Breast epithelium (tissue), 4 donors: ENCODE data around the gene GPER1. TPM values are rescaled to one million over a fixed set of nuclear protein-coding genes. Genes with fewer than 3 reads are reported as not detected.

Experiments used
- DNase-seq, 2 donors: peaks; one replicate each; pipeline ENCODE4 v3.0.0-alpha.2; 2019; ENCODE audit warnings: low spot score in 2 of 2
- H3K27ac ChIP-seq, 2 donors: fragments of 200-600 bp; sonication (generic) in 1 of 2; one replicate each; pipeline ENCODE4 v1.5.1; 2016 to 2019; ENCODE audit warnings: mild to moderate bottlenecking in 1 of 2
- H3K27me3 ChIP-seq, 2 donors: fragments of 200-600 bp; sonication (generic) in 1 of 2; one replicate each; pipeline versions ENCODE4 v1.5.1 to v1.6.0; 2017 to 2019; ENCODE audit warnings: control low read depth in 1 of 2, mild to moderate bottlenecking in 1 of 2
- H3K36me3 ChIP-seq: fragments of 200-600 bp; one replicate; pipeline ENCODE4 v1.5.1; 2019
- H3K4me1 ChIP-seq, 2 donors: fragments of 200-600 bp; sonication (generic); one replicate each; pipeline ENCODE4 v1.5.1; 2016 to 2019; ENCODE audit warnings: control low read depth in 1 of 2
- H3K4me3 ChIP-seq, 3 donors: fragments of 200-600 bp; sonication (generic); 1 replicate in 2 of 3; 2 replicates in 1 of 3; pipeline ENCODE4 v1.5.1; 2016 to 2019; ENCODE audit warnings: mild to moderate bottlenecking in 3 of 3, moderate library complexity in 2 of 3
- H3K9me3 ChIP-seq, 2 donors: fragments of 200-600 bp; sonication (generic) in 1 of 2; one replicate each; pipeline ENCODE4 v1.5.1; 2016 to 2019; ENCODE audit warnings: control low read depth in 1 of 2
- CTCF ChIP-seq, 3 donors: fragments of 450-650 bp; IDR thresholded peaks; one replicate each; pipeline ENCODE4 v1.5.1; 2016 to 2017; ENCODE audit warnings: antibody characterized with exemption in 3 of 3, mild to moderate bottlenecking in 3 of 3, moderate library complexity in 3 of 3
- POLR2A ChIP-seq: fragments of 450-650 bp; IDR thresholded peaks from one replicate; pipeline ENCODE4 v1.6.1; 2016; ENCODE audit warnings: antibody characterized with exemption, mild to moderate bottlenecking, moderate library complexity
- POLR2AphosphoS5 ChIP-seq, 3 donors: sonication (generic); formaldehyde crosslinking; IDR thresholded peaks; one replicate each; pipeline ENCODE4 v1.6.1; 2017; ENCODE audit warnings: antibody characterized with exemption in 3 of 3
- intact Hi-C: fragments of 100-400 bp; cut with DNase I; formaldehyde crosslinking; loops from one replicate; pipeline ENCODE4 v1.15.1; 2023; ENCODE audit warnings: low total_unique reads
- total RNA-seq, 3 donors: library from RNA; depleted of rRNA; stranded (reverse); fragments of >200 nt; gene quantifications; one replicate each; pipeline ENCODE4 v1.1.0, GENCODE V29; 2016

The GPER1 gene
- total RNA-seq, 3 donors from 2014 or later = 2.6 to 3.3 (median 3.2) TPM

DNA sequence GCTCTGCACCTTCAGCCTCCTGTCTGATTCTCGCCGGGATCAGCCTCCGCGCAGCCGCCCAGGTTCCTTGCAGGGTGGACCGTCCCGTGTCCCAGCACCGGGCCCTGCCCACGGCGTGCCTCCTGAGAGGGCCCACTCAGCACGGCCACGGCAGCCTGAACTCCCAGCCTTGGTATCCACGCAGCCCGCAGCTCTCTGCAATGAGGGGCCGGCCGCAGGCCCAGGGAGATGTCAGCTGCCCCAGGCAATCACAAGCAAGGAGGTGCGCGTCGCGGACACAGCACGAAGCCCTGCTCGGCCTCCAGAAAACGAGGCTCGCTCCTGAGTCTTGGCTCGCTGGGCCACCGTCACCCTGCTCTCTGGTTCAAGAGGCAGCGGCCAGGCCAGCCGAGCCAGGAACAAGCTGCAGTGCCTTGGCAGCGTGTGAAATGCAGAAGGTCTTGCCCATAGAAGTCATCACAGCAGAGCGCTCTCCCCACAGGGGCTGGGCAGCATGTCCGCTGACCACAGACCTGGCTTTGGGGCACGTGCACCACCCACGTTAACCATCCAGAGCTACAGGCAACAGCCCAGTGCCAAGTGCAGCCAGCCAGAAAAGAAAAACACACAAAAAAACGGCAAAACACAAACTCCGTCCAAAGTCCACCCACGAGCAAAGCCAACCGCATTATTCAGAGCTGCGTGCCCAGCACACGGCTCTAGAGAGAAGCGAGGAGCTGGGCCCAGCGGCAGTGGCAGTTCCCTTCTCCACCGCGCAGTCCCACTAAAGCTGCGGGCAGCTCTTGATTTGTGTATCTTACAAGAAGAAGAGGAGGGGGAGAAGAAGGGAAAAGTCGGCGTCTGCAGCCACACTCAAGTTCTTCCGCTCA, 13.9 kb downstream of the GPER1 start:
- Histone ChIP-seq H3K36me3 (no peaks in the 10 kb centered on the region), H3K4me1 (peaks cover 0 to 4% of the 10 kb centered on the region in 2 donors), H3K27me3 (no peaks in the 10 kb centered on the region), H3K9me3 (no peaks in the 10 kb centered on the region), H3K4me3 (peak overlapping the region in 1 of 3 donors; percentile 39), H3K27ac (no peak overlapping the region)
- intact Hi-C loops = no loop called here
- no peak for TF ChIP-seq POLR2AphosphoS5 (IDR thresholded peaks at IDR 0.05)
- TF ChIP-seq CTCF (IDR thresholded peaks at IDR 0.05) = no peak
- no peak for TF ChIP-seq POLR2A
- peak in 1 of 2 donors; percentile 41 for DNase-seq

DNA sequence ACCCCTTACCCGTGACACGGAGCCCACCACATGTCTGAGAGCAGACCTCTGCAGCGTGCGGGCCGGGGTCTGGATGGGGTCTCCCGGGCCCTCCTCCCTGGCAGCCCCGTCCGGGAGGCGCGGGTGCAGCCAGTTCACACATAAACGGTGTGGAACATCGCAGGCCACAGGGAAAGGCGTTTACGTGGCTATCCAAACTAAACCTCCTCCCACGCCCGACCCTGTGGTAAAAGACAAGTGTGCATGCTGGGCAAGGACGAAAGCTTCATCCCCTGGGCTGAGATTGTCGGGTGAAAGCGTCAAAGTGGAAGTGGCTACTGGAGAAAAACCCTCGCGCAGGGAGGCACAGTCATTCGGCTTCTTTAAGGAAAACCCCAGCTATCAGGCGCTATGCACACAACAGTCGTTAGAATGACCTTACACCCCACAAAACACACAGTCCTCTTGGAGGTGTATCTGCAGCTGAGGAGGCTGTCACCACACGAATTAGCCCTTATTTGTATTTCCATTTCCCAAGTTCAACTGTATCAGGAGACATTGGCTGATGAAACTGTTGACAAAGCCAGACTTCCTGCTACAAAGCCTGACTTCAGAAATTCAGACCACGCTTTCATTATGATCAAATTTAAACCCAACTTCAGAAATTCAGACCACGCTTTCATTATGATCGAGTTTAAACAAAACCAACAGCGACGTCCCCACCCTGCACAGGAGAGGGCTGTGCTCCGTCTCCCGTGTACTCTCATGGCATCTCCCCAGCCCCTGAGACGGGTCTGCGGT, 15.3 kb downstream of the GPER1 start:
- Histone ChIP-seq H3K9me3 (no peaks in the 10 kb centered on the region), H3K27ac (no peak overlapping the region), H3K4me1 (peaks cover 0 to 4% of the 10 kb centered on the region in 2 donors), H3K36me3 (no peaks in the 10 kb centered on the region), H3K4me3 (no peak overlapping the region), H3K27me3 (no peaks in the 10 kb centered on the region)
- intact Hi-C loops = no loop called here
- TF ChIP-seq POLR2AphosphoS5 (IDR thresholded peaks at IDR 0.05) (no peak), POLR2A (no peak)
- DNase-seq = no peak

- Histone ChIP-seq H3K27ac (no peak overlapping the region), H3K4me3 (no peak overlapping the region), H3K27me3 (no peaks in the 10 kb centered on the region), H3K4me1 (peaks cover 0 to 4% of the 10 kb centered on the region in 2 donors), H3K36me3 (no peaks in the 10 kb centered on the region), H3K9me3 (no peaks in the 10 kb centered on the region)
- no peak for DNase-seq
- intact Hi-C loops = no loop called here
- TF ChIP-seq POLR2A (no peak), POLR2AphosphoS5 (IDR thresholded peaks at IDR 0.05) (no peak), CTCF (IDR thresholded peaks at IDR 0.05) (no peak)
Measured at GRCh38 chr7:1103789-1104515, 16.0 kb downstream of the GPER1 start.

DNA sequence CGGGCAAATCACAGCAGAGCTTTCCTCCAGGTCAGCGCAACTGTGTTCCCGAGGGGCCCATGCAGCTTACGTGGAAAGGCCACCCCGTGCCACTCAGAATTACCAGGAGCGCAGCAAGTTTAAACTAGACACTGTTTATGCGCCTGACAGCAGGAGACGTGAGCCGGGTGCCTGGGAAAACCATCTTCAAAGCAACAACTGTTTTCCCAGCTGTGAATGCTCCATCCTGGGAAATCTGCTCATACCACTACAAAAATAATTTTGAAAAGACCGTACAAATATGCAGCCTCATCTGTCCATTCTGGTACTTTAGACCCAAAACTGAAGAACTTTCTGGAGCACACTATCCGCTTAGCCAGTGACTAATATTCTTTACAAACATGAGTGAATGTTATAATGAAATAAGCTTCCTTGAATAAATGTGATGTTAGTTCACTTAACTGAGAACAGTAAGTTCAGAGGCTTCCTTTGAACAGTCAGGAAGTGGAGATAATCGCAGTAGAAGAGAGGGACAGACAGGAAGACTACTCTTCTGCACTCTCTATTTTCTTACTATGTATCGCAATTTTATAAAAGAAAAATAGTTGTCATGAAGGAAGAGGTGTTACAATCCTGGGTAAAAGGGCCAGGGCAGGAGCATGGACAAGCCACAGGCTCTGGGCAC, 16.7 kb downstream of the GPER1 start:
- H3K27me3 ChIP-seq = no peaks in the 10 kb centered on the region
- DNase-seq = no peak
- TF ChIP-seq POLR2A = no peak
- no peak for TF ChIP-seq POLR2AphosphoS5 (IDR thresholded peaks at IDR 0.05)
- no peak for TF ChIP-seq CTCF (IDR thresholded peaks at IDR 0.05)
- no peaks in the 10 kb centered on the region for H3K9me3 ChIP-seq
- H3K4me1 ChIP-seq = peaks cover 0 to 4% of the 10 kb centered on the region in 2 donors
- H3K27ac ChIP-seq = no peak overlapping the region
- intact Hi-C loops = no loop called here
- no peak overlapping the region for H3K4me3 ChIP-seq
- H3K36me3 ChIP-seq = no peaks in the 10 kb centered on the region

- Histone ChIP-seq H3K4me1 (peaks cover 0 to 4% of the 10 kb centered on the region in 2 donors), H3K4me3 (no peak overlapping the region), H3K36me3 (no peaks in the 10 kb centered on the region), H3K27ac (no peak overlapping the region), H3K9me3 (no peaks in the 10 kb centered on the region), H3K27me3 (no peaks in the 10 kb centered on the region)
- no peak for DNase-seq
- TF ChIP-seq CTCF (IDR thresholded peaks at IDR 0.05) (no peak), POLR2AphosphoS5 (IDR thresholded peaks at IDR 0.05) (no peak), POLR2A (no peak)
- intact Hi-C loops = no loop called here
Measured at GRCh38 chr7:1105189-1105588, 17.3 kb downstream of the GPER1 start.
